Measurements from ENCODE around the gene ARHGAP26. TPM values are rescaled to one million over a fixed set of nuclear protein-coding genes. Genes with fewer than 3 reads are reported as not detected.

Gene ARHGAP26
- total and polyA plus RNA-seq, 2 donors (not counting 3 experiments of a cell fraction or from before 2014, with no cell fraction given) = 3.1 to 16.2 TPM

GRCh38 chr5:142725231-142726187 lies 44.7 kb upstream of the ARHGAP26 start:
- Histone ChIP-seq H3K9me1 (replicated peaks; ENCODE audit: control insufficient read depth, extremely low read depth, insufficient read depth, low read length) (no peaks in the 10 kb centered on the region), H2AFZ (ENCODE audit: low read depth, low read length) (no peak overlapping the region), H4K20me1 (replicated peaks; ENCODE audit: control insufficient read depth, extremely low read depth, insufficient read depth, low read length) (no peaks in the 10 kb centered on the region), H3K27me3 (ENCODE audit: control insufficient read depth in 2 of 2, insufficient read depth in 2 of 2, low read length in 2 of 2) (peaks cover 0 to 7% of the 10 kb centered on the region in 2 experiments), H3K4me3 (replicated peaks in 1 of 3; ENCODE audit: insufficient read depth in 1 of 3, low read depth in 1 of 3, low read length in 3 of 3) (no peak overlapping the region), H3K4me2 (ENCODE audit: insufficient read depth, low read length) (no peak overlapping the region), H3K27ac (ENCODE audit: insufficient read depth, low read depth, low read length) (no peak overlapping the region), H3K4me1 (ENCODE audit: control insufficient read depth, extremely low read depth, insufficient read depth, low read length) (peaks cover 3% of the 10 kb centered on the region), H3K9ac (replicated peaks; ENCODE audit: extremely low read depth, insufficient read depth, low read length) (no peak overlapping the region), H3K79me2 (ENCODE audit: control insufficient read depth, insufficient read depth, low read length) (no peaks in the 10 kb centered on the region), H3K9me3 (replicated peaks; ENCODE audit: control insufficient read depth, insufficient read depth, low read length) (no peaks in the 10 kb centered on the region), H3K36me3 (ENCODE audit: control insufficient read depth in 2 of 2, extremely low read depth in 1 of 2, insufficient read depth in 2 of 2, low read length in 2 of 2) (no peaks in the 10 kb centered on the region)
- intact Hi-C loops (cut with micrococcal nuclease) = no loop called here
- BruUV-seq (replicated peaks) = no TSS peak
- no peak for FAIRE-seq
- no peak for DNase-seq (ENCODE audit: low read depth, low spot score)
- POLR2A ChIA-PET = no interaction called here
- CTCF ChIA-PET = interaction anchor here (4.3 to 15.2 kb wide), 2 partner anchors 12 to 154 kb away, joined by 39 to 1173 read pairs; no protein-coding TSS in a partner anchor
- dilution Hi-C loops (cut with MboI; ENCODE audit: extremely low pct_ligation_motif_present, low sequenced_read_pairs) = no loop called here
- TF ChIP-seq CTCF (IDR thresholded peaks at IDR 0.05; ENCODE audit: extremely low read depth in 1 of 2, insufficient read depth in 1 of 2, low read depth in 1 of 2, low read length in 2 of 2) = no peak
- no peak for TF ChIP-seq GATA2 (IDR thresholded peaks at IDR 0.05; ENCODE audit: insufficient read depth, insufficient read length, low read depth, low read length)
- no peak for TF ChIP-seq FOS (IDR thresholded peaks at IDR 0.05; ENCODE audit: borderline replicate concordance, insufficient read depth, low read length)
- no peak for TF ChIP-seq EZH2 (IDR thresholded peaks at IDR 0.05; ENCODE audit: borderline replicate concordance, low read depth, low read length, severe bottlenecking)
- TF ChIP-seq JUN (IDR thresholded peaks at IDR 0.05; ENCODE audit: borderline replicate concordance, insufficient read depth, insufficient read length, low read depth) = no peak
